ENCODE data around the gene STRIT1.

Gene STRIT1

DNA sequence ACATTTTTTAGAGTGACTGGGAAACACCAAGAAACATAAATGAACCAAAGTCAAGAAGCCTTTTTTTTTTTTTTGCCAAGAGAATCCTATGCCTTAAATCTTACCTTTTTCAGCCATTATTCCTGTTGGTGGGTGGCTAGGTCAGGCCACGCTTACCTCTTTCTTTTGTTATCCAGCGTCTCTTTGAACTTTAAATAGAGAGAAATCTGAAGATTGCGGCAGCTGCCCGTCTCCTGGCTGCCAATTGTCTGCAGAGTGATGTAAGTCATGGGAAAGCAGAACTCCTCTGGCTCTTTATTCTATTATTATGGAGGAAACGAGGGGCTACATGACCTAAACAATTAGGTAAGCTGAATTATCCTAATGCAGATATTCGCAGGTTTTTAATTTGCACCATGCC, at the start of gene STRIT1:
Gene STRIT1, minus strand, starts transcription at position 168 of the 400 bp plus-strand sequence.
- DNase-seq, result no peak

DNA sequence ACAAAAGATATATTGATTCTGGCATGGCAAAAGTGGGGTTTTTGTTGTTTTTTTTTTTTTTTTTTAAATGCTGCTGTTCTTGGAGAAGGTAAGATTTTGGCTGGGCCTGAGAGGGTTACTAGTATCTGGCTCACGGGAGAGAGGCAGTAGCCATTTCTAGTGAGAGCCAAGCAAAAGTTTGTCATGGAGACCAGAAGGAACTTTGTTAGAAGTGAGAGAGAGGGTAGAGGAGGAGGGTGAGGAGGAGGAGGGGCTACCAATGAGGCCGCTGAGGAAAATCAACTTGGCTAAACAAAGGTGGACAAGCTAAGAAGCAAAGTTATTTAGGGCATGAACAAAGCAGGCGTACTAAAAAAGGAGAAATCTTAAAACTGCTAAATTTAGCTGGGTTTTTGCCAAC, 48.9 kb upstream of the STRIT1 start:
- no peak for DNase-seq

DNA sequence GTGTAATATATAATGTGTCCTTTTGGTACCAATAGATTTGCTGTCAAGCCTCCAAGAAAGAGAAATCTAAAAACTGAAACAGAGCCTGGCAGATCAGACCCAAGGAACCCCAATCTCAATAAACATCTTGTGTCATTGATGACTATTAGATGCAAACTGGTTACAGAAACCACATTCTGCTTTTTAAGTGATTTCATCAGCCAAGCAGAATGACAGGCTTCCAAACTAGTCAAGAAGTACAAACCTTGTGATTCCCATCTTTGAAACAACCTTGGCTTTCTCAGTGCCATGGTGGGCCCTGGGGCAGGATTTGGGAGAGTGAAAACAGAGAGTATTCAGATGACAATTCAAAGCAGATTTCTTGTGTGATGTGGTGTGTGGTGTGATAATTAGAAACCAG, 45.6 kb upstream of the STRIT1 start:
- no peak for DNase-seq

DNA sequence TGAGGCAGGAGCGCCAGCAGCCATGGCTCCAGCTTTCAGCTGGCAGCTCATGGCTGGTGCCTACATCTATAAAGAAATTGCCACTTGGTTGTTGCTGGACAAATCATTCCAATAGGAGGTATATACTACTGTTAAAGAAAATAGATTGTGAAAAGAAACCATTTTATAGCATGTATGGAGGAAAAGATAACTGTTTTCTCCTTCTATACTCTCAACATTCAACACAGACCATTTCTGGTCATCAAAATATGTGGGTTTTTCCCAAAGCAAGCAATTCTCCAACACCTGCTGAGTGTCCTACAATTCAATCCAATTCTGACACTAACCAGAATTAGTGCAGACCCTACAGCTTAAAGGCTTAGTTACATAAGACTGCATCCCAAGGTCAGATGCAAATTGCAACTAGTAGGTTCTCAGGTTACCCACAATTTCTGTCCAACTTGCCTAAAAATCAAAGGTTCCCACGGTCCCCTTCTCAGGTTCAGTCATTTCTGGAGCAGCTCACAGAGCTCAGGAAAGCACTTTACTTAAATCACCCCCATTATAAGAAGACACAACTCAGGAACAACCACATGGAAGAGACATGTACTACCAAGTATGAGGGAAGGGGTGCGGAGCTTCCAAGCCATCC, 42.4 kb upstream of the STRIT1 start:
- no peak for DNase-seq

DNA sequence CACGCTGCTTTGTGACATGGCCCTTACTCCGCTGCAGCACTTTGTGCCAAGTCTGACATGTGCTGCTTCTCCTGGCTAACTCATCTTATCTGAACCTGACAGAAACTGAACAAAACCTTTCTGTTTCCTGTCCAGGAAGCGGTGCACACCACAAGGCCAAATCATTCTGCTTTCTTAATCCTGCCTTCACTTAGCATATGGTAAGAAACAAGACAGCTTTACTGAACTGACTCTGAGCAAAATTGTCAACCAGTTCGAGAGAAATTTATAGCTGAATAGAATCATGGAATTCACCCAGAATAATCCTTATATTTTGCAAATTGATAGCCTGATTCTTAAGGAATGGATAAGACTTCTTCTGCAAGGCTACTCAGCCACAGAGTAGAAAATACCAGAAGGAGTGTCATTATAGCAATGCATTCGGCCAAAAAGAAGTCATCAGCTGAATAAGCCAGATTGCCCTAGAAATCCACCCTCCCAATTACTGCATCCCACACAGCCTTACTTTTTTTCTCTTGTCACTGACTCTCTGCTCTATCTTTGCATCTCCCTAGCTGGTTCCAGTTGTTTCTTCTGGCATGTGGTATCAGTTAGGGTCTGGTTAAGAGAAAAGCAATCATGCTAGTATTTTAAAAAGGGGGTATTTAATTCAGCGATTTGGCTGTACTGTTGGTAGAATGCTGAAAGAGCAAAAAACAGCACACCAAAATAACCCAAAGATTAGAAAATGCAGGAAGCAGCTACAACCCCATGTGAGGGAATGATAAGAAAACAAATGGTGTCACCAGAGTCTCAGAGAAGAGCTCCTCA, 41.6 kb upstream of the STRIT1 start:
- no peak for DNase-seq

DNA sequence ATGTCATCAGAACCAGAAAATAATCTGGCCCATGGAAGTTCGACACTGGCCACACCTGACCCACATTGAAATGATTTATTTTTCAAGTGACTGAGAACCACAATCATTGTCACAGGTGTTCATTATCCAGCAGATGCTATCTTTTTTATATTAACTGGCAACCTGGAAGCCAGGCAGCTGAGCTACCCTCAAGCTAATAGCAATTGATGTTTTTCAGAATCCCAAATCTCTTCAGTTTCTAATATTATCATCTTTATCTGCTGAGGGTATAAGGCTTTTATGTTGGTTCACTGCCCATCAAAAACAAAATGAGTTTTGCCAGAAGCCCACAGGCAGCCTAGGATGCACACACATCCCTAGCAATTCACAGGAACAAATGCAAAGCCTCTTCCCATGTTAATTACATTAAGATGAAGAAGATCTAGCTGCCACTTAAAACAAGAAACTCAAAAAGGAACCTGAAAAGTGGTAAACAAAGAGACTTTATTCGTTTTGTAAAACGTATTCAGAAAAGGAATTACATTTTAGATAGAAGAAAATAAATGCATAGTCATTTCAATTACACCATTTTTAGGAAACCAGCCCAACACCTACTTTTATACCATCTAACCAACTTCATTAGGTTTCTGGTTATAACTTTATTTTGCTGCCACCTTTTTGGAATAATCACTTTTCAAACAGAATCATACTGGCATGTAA, 40.9 kb upstream of the STRIT1 start:
- DNase-seq, result no peak

DNA sequence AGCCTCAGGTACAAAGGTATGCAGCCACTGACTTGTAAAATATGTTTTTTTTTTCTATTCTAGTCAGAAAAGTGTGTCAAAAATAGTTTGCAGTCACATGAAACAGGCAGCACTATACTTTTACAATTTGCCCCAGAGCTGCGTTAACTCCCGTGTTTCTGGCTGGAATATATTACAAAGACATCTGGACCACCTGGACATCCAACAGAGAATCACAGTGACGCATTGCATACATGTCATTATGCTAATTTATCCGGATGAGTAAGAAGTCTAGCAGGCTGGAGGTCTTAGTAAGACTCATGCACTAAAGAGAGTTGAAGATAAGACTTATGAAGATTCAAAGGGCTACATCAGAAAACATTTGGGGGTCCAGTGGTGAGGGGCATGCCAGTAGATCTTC, 39.2 kb upstream of the STRIT1 start:
- no peak for DNase-seq

DNA sequence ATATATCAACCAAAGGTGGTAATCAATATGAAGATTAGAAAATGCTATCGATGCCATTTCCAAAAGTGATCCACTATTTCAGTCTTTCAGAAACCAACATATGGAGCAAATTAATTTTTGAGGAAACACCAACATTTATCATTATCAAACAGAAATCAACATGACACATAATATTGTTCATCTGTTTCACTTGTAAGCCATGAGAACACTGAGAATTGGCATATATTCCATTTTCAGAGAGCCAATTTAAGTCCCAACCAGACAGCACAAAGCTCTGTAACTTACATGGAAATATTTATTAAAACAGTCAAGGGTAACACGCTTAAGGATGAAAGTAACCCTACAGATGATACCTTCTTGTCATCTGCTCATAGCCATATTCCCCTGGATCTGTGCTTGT, 37.6 kb upstream of the STRIT1 start:
- DNase-seq, result no peak

DNA sequence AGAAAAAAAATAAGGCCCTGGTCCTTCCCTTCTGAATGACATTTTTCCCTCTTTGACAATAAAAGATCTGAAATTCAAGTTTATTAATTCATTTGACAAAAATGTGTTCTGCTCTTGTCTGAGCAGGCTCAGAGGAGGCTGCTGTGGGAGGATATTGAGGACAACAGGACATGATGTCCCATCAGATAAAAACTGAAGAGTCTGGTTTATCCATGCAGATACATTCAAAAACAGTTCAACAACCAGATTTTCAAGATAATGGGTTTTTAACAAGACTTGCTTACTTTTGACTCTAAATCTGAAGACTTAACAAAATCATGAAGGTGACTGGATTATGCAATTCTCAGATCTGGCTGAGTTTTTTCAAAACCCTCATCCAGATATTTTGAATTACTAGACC, 36.9 kb upstream of the STRIT1 start:
- no peak for DNase-seq

DNA sequence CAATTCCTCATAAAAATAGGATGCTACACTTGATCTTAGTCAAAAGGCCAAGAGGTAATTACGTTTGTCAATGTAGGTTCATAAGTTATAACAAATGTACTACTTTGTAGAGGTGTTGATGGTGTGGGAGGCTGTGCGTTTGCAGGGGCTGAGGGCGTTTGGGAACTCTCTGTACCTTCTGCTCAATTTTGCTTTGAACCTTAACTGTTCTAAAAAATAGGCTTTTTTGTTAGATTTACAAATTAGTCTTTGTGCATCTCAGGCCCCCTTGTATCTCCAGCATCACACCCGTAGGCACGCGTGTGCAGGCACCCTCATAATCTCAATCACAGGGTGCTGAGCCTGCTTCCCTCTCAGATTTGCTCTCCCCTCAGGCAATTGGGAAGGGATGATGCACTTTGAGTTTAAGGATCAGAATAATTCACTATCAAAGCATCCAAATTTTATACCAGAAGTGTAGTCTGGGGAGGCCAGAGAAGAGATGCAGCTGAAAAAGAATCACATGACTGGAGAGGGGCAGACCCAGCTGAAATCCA, 36.1 kb upstream of the STRIT1 start:
- DNase-seq, result no peak

DNA sequence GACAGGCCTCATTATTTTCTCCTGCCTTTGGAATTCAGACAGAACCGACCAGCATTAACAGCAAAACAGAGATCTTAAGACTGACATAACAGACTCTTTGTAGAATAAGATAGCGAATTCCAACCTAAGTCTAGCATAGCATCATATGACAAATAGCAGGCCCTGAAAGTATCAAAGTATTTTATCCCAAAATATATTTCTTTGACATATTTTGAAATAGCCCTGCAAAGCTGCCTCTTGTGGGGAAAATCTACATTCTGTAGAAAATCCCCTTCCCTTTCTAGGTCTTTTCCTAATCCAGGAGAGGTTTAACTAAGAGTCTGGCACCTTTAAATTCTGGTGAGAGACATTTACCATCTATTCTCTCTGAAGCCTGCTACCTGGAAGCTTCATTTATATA, 34.4 kb upstream of the STRIT1 start:
- no peak for DNase-seq

DNA sequence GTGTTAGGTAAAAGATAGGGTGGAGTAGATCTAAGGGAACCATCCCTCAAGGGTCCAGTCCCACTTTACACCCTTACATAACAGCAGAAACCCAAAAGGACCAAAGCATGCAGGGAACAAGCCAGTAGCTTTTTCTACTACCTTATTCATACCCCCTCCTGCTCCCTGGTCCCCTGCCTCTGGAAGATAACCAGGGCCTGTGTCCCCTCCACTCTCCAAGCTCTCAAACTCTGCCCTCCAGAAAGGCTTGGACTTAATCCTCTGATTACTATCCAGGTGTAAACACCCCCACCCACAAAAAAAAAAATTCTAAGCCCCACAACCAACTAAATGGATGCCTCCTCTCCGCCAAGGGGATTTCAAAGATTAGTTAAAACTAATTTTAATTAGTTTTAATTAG, 33.9 kb upstream of the STRIT1 start:
- DNase-seq, result no peak

DNA sequence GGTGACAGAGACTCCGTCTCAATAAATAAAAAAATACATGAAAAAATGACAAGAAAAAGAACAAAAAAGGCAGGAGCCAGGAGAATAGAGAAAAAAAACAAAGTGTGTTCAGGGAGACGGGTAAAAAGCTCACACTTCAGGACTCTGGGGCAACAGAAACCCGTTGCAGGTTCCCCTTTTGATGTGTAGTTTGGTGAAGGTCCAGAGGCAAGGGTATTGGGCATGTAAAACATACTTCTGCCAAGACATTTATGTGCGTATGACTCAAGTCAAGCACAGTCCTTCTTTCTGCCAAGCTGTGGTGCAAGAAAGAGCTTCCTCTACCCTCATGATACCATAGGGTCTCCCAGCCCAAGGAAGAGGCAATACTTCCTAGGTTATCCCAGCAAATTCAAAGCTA, 33.4 kb upstream of the STRIT1 start:
- no peak for DNase-seq

DNA sequence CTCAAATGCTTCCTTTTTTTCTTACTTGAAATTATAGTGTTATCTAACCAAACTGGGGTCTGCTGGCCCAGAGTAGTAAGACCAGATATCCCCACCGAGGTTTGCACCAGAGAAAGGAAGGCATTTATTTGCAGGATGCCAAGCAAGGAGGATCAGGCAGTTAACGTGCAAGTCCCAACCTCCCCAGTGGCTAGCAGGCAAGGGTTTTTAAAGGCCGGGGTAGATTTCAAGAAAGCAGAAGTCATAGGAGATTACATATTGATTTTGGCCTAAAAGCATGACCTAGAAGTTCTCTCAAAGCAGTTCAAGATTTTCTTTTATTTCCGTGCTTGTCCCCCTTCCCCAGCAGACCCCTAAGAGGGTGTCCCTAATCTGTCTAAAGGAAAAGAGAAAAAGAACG, 32.8 kb upstream of the STRIT1 start:
- DNase-seq, result no peak

DNA sequence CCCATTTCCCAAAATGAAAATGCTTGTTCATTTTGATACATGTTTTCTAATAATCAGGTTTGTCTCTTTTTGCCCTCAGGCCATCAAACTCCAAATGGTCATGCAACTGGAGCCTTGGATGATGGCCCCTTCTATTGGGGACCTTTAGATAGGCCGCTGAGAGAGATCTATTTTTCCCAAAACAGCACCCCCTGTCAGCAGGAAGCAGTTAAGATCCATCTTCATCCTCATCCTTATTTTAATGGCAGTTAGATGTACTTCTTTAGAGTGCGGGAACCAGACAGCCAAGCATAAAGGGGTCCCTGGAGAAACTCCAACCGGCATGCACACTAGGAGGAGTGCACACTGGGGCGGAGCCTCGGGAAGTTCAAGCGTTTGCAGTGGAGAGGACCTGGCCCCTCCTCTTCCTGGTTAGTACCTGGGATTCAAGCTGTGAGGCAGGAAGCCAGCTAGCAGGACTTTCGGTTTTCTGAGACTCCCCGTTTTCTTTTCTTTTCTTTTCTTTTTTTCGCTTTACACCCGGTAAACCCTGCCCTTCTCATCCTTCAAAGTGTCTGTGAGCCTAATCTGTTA, 31.9 kb upstream of the STRIT1 start:
- DNase-seq, result no peak

DNA sequence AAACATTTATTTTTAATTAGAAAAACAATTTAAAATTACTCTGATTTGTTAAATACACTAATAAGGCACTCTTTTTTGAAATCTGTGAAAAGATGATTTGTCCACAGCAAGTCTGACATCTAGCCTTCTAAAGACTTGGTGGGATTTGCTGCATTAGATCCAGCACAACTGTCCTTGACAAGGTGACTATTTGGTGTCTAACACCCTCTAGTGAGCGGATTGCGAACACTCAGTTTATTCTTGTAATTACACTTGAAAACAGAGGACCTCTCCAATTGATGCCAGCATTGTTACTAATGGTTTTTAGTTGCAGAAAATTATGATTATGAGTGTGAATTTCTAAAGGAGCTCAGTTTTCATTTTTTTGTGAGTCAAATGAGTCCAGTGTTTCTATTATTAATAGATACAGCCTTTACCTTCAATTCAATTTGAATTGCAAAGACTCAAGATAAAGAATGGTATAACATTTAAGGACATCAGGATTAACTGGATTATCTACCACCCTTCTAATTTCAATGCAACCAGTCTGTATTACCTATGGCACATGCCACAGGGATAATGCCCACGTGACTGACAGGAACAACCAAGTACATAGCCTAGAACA, 29.7 kb upstream of the STRIT1 start:
- DNase-seq, result peak; percentile 84

DNA sequence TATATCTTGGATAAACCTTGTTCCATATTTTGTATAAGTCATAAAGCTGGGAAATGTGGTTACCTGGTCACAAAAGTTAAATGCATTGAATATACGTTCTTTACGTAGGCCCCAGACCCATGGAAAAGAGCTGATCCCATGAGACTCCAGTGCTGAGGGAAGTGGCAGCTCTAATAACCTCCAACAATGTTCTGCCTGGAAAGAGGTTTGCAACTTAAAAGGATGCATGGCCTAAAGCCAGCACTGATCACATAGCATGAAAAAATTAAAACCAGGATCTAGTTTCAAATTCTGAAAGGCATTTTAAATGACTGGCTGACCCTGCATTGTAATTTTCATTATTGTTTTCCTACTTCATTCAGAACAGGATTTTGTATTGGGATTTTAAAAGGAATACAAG, 27.9 kb upstream of the STRIT1 start:
- no peak for DNase-seq

DNA sequence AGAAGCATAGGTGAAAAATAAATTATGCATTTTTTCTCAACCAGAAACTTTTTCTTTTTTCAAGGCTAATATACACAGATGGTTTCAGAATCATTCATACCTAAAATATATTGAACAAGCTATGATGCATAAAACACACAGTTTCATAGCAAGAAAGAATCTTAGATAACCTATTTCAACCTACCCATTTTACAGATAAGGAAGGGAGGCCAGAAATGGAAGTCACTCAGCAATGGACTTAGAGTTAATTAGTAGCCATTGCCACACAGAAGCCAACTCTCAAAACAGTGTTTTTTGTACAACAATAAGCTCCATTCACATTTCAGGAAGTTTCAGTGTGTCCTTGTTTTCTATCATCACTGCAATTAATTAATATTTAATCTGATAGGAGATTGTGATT, 27.5 kb upstream of the STRIT1 start:
- DNase-seq, result no peak

DNA sequence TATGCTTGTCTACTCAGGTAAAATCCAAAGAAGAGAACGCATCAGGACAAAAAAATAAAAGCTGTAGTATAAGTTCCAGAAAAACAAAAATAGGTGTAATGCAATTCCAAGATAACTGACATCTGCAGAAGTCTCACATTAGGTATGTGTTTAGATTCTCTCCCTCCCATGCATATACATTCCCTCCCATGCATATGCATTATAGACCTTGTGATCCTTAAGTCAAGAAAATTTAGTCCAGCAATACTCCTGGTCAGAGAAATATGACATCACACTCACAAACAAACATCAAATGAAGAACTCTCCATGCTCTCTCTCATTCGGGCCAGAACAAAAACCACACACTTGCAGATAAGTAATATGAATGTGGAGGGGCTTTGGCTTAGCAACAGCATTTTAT, 25.3 kb upstream of the STRIT1 start:
- DNase-seq, result no peak

DNA sequence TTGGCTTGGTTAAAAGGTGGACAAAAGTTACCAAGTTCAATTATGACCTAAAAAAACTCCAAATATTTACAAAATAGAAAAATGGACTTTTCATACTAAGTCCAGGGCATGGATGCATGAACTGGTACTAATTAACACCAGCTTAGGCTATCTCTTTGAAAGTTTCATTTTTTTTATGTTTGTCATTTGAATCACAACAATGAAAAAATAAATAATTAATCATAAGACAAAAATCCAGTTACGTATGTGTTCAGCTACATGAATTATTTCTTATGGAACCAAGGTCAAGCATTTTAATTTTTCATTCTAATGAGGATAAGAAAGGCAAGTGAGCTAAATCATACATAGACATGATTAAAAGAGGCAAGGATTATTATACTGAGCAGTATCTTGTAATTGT, 23.7 kb upstream of the STRIT1 start:
- no peak for DNase-seq

DNA sequence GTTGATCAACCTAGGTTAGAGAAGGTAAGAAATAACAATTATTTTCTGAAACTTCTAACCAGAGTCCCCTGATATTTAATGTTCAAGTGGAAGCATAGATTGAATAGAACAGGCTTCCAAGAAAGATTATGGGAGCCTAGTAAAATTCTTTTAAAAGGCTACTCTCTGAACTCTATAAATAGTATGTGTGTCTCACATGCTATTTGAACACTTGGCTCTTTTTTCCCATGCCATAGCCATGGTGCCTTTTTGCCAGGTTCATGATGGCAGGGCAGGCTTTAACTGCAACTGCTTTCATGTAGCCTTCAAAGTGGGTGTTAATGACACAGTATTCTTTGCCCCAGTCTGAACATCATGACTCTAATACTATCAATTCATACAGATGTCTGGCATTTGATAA, 22.9 kb upstream of the STRIT1 start:
- DNase-seq, result no peak

DNA sequence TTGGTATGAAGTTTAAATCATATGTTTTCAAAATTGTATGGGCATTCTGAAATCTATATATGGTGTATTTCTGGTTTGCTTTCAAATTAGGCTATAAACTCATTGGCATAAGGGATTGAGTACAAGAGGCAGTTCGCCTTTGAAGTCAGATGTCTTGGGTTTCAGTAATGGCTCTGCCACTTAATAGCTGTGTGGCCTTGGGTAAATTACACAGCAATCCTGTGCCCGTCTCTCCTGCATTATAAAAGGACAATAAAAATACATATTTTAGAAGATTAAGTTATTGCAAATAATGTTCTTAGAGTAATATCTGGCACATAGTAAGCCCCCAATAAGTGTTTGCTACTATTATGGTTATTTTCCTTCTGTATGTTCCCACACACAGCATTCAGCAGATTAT, 20.4 kb upstream of the STRIT1 start:
- no peak for DNase-seq

DNA sequence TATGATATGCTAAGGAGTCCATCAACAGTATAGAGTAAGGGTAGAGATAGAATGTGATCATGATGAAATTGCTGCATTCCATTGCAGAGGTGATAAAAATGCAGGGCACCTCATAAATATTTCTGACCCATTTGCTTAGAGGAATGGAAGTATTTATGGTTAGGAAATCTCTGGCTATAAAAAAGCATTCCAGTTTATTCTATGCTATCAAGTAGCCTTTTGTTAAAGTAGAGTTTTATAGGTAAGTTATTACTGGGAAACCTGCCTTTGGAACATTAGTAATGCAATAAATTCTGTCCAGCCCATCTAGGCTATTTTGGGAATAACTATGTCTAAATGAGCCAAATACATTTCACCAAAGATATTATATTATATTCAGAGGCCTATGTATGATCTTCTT, 19.8 kb upstream of the STRIT1 start:
- no peak for DNase-seq

All from NCI-H1694 (cell line).